ENCODE results near the gene DIAPH3.

GRCh38 chr13:60091573-60091972, 72.2 kb downstream of the DIAPH3 start:
- TF ChIP-seq SP2 (IDR thresholded peaks at IDR 0.05; ENCODE audit: low read length) (no peak), CTCF (IDR thresholded peaks at IDR 0.05; ENCODE audit: control extremely low read depth in 1 of 3, insufficient read depth in 1 of 3, low read depth in 1 of 3, low read length in 3 of 3) (no peak), EP300 (IDR thresholded peaks at IDR 0.05; ENCODE audit: borderline replicate concordance in 1 of 2, low read depth in 2 of 2, low read length in 2 of 2) (no peak), POLR2A (IDR thresholded peaks at IDR 0.05; ENCODE audit: control extremely low read depth in 1 of 2, low read depth in 2 of 2, low read length in 2 of 2) (no peak), JUND (IDR thresholded peaks at IDR 0.05; ENCODE audit: low read length) (no peak), GABPA (IDR thresholded peaks at IDR 0.05; ENCODE audit: borderline replicate concordance, insufficient read depth, low read length) (no peak), POLR2AphosphoS5 (IDR thresholded peaks at IDR 0.05; ENCODE audit: low read depth, low read length) (no peak), TAF1 (IDR thresholded peaks at IDR 0.05; ENCODE audit: low read depth, low read length) (no peak), RBBP5 (IDR thresholded peaks at IDR 0.05; ENCODE audit: borderline replicate concordance, low read depth, low read length) (no peak), YY1 (IDR thresholded peaks at IDR 0.05; ENCODE audit: low read depth, low read length) (no peak), USF2 (IDR thresholded peaks at IDR 0.05; ENCODE audit: low read length) (no peak), CEBPB (IDR thresholded peaks at IDR 0.05; ENCODE audit: low read depth, low read length) (no peak)

All from H1 (cell line).